ENCODE data around the gene PIGU. TPM values are rescaled to one million over a fixed set of nuclear protein-coding genes. Genes with fewer than 3 reads are reported as not detected.

Gene PIGU
- polyA plus RNA-seq, 3 donors, result 5.8 to 11.3 (median 10.9) TPM

GRCh38 chr20:34575271-34575670 lies 101.6 kb downstream of the PIGU start:
- no peak overlapping the region for H3K4me2 ChIP-seq (replicated peaks; ENCODE audit: extremely low read depth, low read length, poor library complexity, severe bottlenecking)
- no peak for TF ChIP-seq CTCF (IDR thresholded peaks at IDR 0.05)
- no peaks in the 10 kb centered on the region for H3K9me3 ChIP-seq (replicated peaks in 1 of 2; ENCODE audit: control insufficient read depth in 1 of 2, insufficient read depth in 1 of 2, low read length in 2 of 2)
- 100% methylated on average over 2 of the region's 5 CpGs for WGBS (ENCODE audit: insufficient coverage)
- no peaks in the 10 kb centered on the region for H3K27me3 Mint-ChIP-seq (ENCODE audit: low read depth in 3 of 3)
- H3K79me2 ChIP-seq (ENCODE audit: insufficient read depth, low read length), result no peaks in the 10 kb centered on the region
- peaks cover 9 to 24% of the 10 kb centered on the region in 2 donors for H3K36me3 ChIP-seq (replicated peaks in 1 of 2; ENCODE audit: control insufficient read depth in 1 of 2, insufficient read depth in 2 of 2, low read length in 2 of 2)
- no peak for DNase-seq
- no peak overlapping the region for H3K4me3 Mint-ChIP-seq
- intact Hi-C loops (cut with micrococcal nuclease), result no loop called here
- no peaks in the 10 kb centered on the region for H4K20me1 ChIP-seq (ENCODE audit: insufficient read depth, low read length)
- no peak overlapping the region for H3K9ac ChIP-seq (ENCODE audit: insufficient read depth, low read length, poor library complexity, severe bottlenecking)
- no peaks in the 10 kb centered on the region for H3K9me3 Mint-ChIP-seq
- H3K27ac ChIP-seq (ENCODE audit: low read depth in 1 of 2, low read length in 2 of 2), result no peak overlapping the region
- H3K4me1 ChIP-seq (ENCODE audit: control insufficient read depth in 1 of 2, insufficient read depth in 2 of 2, low read length in 2 of 2), result peaks cover 14 to 18% of the 10 kb centered on the region in 2 donors
- no peak overlapping the region for H2AFZ ChIP-seq (ENCODE audit: insufficient read depth, low read depth, low read length, poor library complexity, severe bottlenecking)
- peaks cover 23% of the 10 kb centered on the region for H3K4me1 Mint-ChIP-seq
- H3K27me3 ChIP-seq (ENCODE audit: control insufficient read depth in 2 of 2, insufficient read depth in 2 of 2, low read length in 2 of 2), result no peaks in the 10 kb centered on the region
- peaks cover 27 to 29% of the 10 kb centered on the region in 2 donors for H3K36me3 Mint-ChIP-seq
- H3K4me3 ChIP-seq (replicated peaks in 1 of 3; ENCODE audit: low read depth in 2 of 3, low read length in 3 of 3), result no peak overlapping the region
- H3K27ac Mint-ChIP-seq, result no peak overlapping the region

- Histone ChIP-seq H3K4me3 (replicated peaks in 1 of 3; ENCODE audit: low read depth in 2 of 3, low read length in 3 of 3) (no peak overlapping the region), H3K9me3 (replicated peaks in 1 of 2; ENCODE audit: control insufficient read depth in 1 of 2, insufficient read depth in 1 of 2, low read length in 2 of 2) (no peaks in the 10 kb centered on the region), H3K27me3 (ENCODE audit: control insufficient read depth in 2 of 2, insufficient read depth in 2 of 2, low read length in 2 of 2) (no peaks in the 10 kb centered on the region), H3K9ac (ENCODE audit: insufficient read depth, low read length, poor library complexity, severe bottlenecking) (no peak overlapping the region), H3K36me3 (replicated peaks in 1 of 2; ENCODE audit: control insufficient read depth in 1 of 2, insufficient read depth in 2 of 2, low read length in 2 of 2) (peaks cover 9 to 24% of the 10 kb centered on the region in 2 donors), H3K4me2 (replicated peaks; ENCODE audit: extremely low read depth, low read length, poor library complexity, severe bottlenecking) (no peak overlapping the region), H3K27ac (ENCODE audit: low read depth in 1 of 2, low read length in 2 of 2) (no peak overlapping the region), H4K20me1 (ENCODE audit: insufficient read depth, low read length) (no peaks in the 10 kb centered on the region), H3K4me1 (ENCODE audit: control insufficient read depth in 1 of 2, insufficient read depth in 2 of 2, low read length in 2 of 2) (peaks cover 10 to 13% of the 10 kb centered on the region in 2 donors), H2AFZ (ENCODE audit: insufficient read depth, low read depth, low read length, poor library complexity, severe bottlenecking) (no peak overlapping the region), H3K79me2 (ENCODE audit: insufficient read depth, low read length) (no peaks in the 10 kb centered on the region)
- no peak for TF ChIP-seq CTCF (IDR thresholded peaks at IDR 0.05)
- Mint-ChIP-seq H3K9me3 (no peaks in the 10 kb centered on the region), H3K27ac (peak overlapping the region in 1 of 7 donors; percentile 57), H3K27me3 (ENCODE audit: low read depth in 3 of 3) (no peaks in the 10 kb centered on the region), H3K36me3 (peaks cover 27 to 28% of the 10 kb centered on the region in 2 donors), H3K4me1 (peaks cover 19% of the 10 kb centered on the region), H3K4me3 (no peak overlapping the region)
- 100% methylated on average over 1 of the region's 6 CpGs for WGBS (ENCODE audit: insufficient coverage)
- intact Hi-C loops (cut with micrococcal nuclease), result no loop called here
- no peak for DNase-seq
These were observed 102.0 kb downstream of the PIGU start for GRCh38 chr20:34574861-34575260.
